ENCODE data around the gene ADCY5.

ADCY5 gene

DNA sequence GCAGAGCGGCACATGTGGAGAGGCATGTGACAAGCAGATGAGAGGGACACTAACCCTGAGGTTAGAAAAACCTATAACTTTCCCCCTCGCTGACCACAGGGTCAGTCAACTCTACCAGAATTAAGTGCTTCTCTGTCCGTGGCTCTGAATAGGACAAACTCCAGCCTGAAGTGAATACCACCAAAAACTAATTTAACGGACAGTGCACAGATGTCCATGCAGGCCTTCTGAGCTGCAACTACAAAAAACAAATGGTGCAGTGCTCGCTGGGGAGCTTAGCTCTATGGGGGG, 59.3 kb downstream of the ADCY5 start:
- Histone ChIP-seq H3K27me3 (ENCODE audit: low read depth, low read length) (no peaks in the 10 kb centered on the region), H3K4me1 (ENCODE audit: control insufficient read depth in 1 of 2, insufficient read depth in 2 of 2, low read length in 2 of 2) (peaks cover 16 to 62% of the 10 kb centered on the region in 2 donors), H3K9me3 (ENCODE audit: control insufficient read depth in 1 of 2, low read length in 2 of 2) (no peaks in the 10 kb centered on the region), H3K36me3 (ENCODE audit: control insufficient read depth in 1 of 2, insufficient read depth in 2 of 2, low read length in 2 of 2) (no peaks in the 10 kb centered on the region), H3K27ac (ENCODE audit: low read length) (peak overlapping the region; percentile 60), H3K4me3 (ENCODE audit: low read depth in 1 of 2, low read length in 2 of 2) (no peak overlapping the region)

DNA sequence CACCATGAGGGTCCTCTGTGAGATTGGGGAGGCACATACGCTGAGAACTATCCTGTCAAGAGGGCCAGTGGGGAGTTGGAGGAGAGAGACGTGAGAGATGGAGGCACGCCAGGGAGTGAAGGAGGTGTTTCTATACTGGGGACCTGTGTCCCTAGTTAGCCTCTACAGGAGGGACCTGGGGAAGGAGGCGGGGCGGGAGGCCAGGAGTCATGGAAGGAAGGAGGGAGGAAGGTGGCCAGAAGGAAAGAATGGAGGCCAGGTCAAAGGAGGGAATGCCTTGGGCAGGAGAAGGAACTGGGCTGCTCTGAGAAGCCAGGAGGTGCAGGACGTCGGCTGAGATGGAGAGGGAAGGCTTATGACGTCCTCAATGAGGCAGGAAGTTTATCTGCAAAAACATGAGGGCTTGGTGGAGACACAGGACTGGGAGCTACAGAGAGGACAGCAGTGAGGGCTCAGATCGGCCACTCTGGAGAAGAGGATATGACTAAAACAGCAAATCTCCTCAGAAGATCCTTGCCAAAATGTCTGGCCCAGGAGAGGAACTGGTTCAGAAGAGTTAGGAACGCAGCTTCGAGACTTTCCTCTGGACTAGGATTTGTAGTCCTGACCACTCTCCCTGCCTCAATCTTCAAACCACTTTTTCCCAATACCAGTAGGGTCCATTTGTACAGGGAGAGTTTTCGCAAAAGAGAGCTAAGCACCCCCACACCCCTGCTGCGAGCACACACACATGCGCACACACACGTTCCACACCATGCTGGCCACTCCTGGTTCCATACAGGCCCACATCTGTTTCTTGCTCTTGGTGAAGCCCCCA, 59.9 kb downstream of the ADCY5 start:
- peaks cover 16 to 63% of the 10 kb centered on the region in 2 donors for H3K4me1 ChIP-seq (ENCODE audit: control insufficient read depth in 1 of 2, insufficient read depth in 2 of 2, low read length in 2 of 2)
- no peaks in the 10 kb centered on the region for H3K9me3 ChIP-seq (ENCODE audit: control insufficient read depth in 1 of 2, low read length in 2 of 2)
- peak overlapping the region; percentile 60 for H3K27ac ChIP-seq (ENCODE audit: low read length)
- H3K27me3 ChIP-seq (ENCODE audit: low read depth, low read length), result no peaks in the 10 kb centered on the region
- no peaks in the 10 kb centered on the region for H3K36me3 ChIP-seq (ENCODE audit: control insufficient read depth in 1 of 2, insufficient read depth in 2 of 2, low read length in 2 of 2)
- H3K4me3 ChIP-seq (ENCODE audit: low read depth in 1 of 2, low read length in 2 of 2), result no peak overlapping the region

DNA sequence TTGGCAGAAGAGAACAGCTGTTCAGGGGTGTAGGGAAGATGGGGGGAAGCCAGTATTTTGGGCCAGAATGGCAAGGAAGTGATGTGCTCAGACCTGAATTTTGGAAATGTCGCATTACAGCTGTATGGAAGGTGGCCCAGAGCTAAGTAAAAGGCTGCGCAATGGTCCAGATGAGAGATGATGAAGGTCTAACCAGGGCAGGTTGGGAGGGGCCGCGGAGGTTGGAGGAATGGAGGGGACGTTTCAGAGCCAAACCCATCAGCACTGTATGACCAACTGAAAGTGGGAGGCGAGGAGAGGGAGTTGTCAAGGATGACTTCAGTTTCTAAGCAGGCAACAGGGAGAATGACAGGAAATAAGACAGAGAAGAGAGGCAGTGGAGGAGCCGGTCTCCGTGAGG, 60.8 kb downstream of the ADCY5 start:
- Histone ChIP-seq H3K27ac (ENCODE audit: low read length) (peak overlapping the region; percentile 60), H3K27me3 (ENCODE audit: low read depth, low read length) (no peaks in the 10 kb centered on the region), H3K4me1 (ENCODE audit: control insufficient read depth in 1 of 2, insufficient read depth in 2 of 2, low read length in 2 of 2) (peaks cover 16 to 72% of the 10 kb centered on the region in 2 donors), H3K4me3 (ENCODE audit: low read depth in 1 of 2, low read length in 2 of 2) (no peak overlapping the region), H3K36me3 (ENCODE audit: control insufficient read depth in 1 of 2, insufficient read depth in 2 of 2, low read length in 2 of 2) (no peaks in the 10 kb centered on the region), H3K9me3 (ENCODE audit: control insufficient read depth in 1 of 2, low read length in 2 of 2) (no peaks in the 10 kb centered on the region)

DNA sequence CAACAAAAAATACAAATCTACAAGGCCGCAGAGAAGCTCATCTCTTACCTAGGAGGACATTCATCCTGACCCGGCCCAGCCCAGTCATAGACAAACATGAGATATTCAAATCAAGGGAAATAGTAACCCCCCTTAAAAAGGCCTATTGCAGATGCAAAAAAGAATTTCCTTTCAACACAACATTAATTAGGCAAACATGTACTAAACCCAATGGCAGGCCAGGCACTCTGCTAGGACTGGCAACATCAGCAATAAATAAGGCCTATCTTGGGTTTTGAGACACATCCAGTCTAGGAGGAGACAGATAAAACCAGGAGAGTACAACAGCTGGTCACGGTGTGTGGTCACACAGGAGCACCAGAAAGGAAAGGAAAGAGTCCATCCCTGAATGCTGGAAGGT, 61.4 kb downstream of the ADCY5 start:
- peaks cover 16 to 72% of the 10 kb centered on the region in 2 donors for H3K4me1 ChIP-seq (ENCODE audit: control insufficient read depth in 1 of 2, insufficient read depth in 2 of 2, low read length in 2 of 2)
- H3K27me3 ChIP-seq (ENCODE audit: low read depth, low read length), result no peaks in the 10 kb centered on the region
- H3K9me3 ChIP-seq (ENCODE audit: control insufficient read depth in 1 of 2, low read length in 2 of 2), result no peaks in the 10 kb centered on the region
- H3K36me3 ChIP-seq (ENCODE audit: control insufficient read depth in 1 of 2, insufficient read depth in 2 of 2, low read length in 2 of 2), result no peaks in the 10 kb centered on the region
- no peak overlapping the region for H3K4me3 ChIP-seq (ENCODE audit: low read depth in 1 of 2, low read length in 2 of 2)
- H3K27ac ChIP-seq (ENCODE audit: low read length), result peak overlapping the region; percentile 60

DNA sequence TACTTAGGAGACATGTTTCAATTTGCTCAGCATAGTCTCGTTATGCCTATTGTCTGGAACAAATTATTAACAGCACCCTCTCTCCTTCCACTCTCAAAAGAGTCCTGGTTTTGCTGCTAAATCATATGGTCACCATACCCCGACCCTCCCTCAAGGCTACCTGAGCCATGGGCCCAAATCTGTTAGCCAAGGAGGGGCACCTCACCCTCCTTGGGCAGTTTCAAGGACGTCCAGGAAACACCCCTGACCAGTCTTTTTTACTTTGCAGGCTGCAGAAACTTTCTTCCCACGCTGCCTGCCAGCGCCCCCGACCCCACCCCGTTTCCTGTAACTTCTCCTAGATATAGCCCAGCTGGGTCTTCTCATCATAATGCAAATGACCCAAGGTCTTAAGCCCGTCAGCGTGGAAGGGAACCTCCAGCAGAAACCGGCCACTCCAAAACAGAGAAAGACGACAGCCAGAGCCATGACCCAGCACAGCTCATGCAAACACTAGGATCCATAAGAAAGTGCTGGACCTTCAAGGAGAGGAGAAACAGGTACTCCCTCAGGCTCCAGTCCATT, 62.3 kb downstream of the ADCY5 start:
- Histone ChIP-seq H3K4me3 (ENCODE audit: low read depth in 1 of 2, low read length in 2 of 2) (no peak overlapping the region), H3K27me3 (ENCODE audit: low read depth, low read length) (no peaks in the 10 kb centered on the region), H3K9me3 (ENCODE audit: control insufficient read depth in 1 of 2, low read length in 2 of 2) (no peaks in the 10 kb centered on the region), H3K36me3 (ENCODE audit: control insufficient read depth in 1 of 2, insufficient read depth in 2 of 2, low read length in 2 of 2) (no peaks in the 10 kb centered on the region), H3K4me1 (ENCODE audit: control insufficient read depth in 1 of 2, insufficient read depth in 2 of 2, low read length in 2 of 2) (peaks cover 16 to 69% of the 10 kb centered on the region in 2 donors), H3K27ac (ENCODE audit: low read length) (peak overlapping the region; percentile 84)

DNA sequence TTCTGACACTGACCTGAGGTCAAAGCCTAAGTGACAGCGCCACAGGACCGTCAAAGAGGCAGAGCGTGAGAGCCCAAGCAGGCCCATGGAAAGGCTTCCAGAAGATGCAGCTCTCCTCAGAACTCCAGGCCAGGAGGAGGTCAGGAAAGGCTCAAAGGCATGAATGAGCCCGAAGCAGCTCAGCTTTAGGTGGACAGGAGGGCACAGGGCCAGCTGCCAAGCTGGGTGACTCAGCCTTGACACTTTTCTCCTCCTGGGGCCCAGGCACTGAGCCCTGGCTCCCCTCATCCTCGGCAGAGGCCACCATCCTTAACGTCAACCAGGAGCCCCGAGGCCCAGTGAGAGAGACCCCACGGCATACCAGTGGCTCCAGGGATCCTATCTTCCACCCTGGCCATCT, 62.9 kb downstream of the ADCY5 start:
- H3K9me3 ChIP-seq (ENCODE audit: control insufficient read depth in 1 of 2, low read length in 2 of 2), result no peaks in the 10 kb centered on the region
- H3K27me3 ChIP-seq (ENCODE audit: low read depth, low read length), result no peaks in the 10 kb centered on the region
- H3K36me3 ChIP-seq (ENCODE audit: control insufficient read depth in 1 of 2, insufficient read depth in 2 of 2, low read length in 2 of 2), result no peaks in the 10 kb centered on the region
- H3K27ac ChIP-seq (ENCODE audit: low read length), result peak overlapping the region; percentile 84
- no peak overlapping the region for H3K4me3 ChIP-seq (ENCODE audit: low read depth in 1 of 2, low read length in 2 of 2)
- peaks cover 16 to 63% of the 10 kb centered on the region in 2 donors for H3K4me1 ChIP-seq (ENCODE audit: control insufficient read depth in 1 of 2, insufficient read depth in 2 of 2, low read length in 2 of 2)

DNA sequence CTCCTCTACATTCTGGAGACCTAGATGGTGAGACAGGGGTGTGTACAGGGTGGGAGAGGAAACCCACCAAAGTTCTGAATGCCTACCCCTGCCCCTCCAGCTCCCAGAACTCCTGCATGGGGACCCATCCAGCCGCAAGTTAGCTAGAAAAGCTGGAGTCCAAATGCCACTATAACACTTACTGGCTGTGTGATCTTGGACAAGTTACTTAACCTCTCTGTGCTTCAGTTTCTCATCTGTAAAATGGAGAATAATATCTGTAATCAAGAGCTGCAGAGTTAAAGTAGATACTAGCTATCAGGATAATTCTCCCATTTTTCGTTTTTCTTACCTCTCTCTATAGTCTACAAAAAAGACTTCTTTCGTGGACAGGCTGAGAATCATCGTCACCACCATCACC, 63.4 kb downstream of the ADCY5 start:
- H3K27me3 ChIP-seq (ENCODE audit: low read depth, low read length), result no peaks in the 10 kb centered on the region
- H3K4me1 ChIP-seq (ENCODE audit: control insufficient read depth in 1 of 2, insufficient read depth in 2 of 2, low read length in 2 of 2), result peaks cover 16 to 60% of the 10 kb centered on the region in 2 donors

DNA sequence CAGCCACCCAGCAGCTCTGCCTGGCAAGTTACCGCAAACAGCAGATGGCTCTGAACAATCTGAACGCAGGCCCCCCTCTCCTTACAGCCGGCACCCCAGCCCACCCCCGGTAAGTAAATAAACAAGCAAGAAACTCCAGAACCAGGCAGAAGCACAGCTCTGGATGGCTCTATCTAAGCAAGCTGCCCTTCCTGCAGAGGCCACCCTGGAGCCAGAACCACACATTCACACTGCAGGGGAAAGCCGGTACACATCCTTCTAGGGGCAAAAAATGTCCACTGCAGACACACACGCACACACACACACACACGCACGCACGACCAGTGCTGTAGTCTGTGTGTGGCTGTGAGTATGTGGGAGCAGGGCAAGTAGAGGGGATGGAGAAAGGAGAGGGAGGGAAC, 63.9 kb downstream of the ADCY5 start:
- no peak overlapping the region for H3K4me3 ChIP-seq (ENCODE audit: low read depth in 1 of 2, low read length in 2 of 2)
- no peaks in the 10 kb centered on the region for H3K9me3 ChIP-seq (ENCODE audit: control insufficient read depth in 1 of 2, low read length in 2 of 2)
- no peaks in the 10 kb centered on the region for H3K36me3 ChIP-seq (ENCODE audit: control insufficient read depth in 1 of 2, insufficient read depth in 2 of 2, low read length in 2 of 2)
- H3K27me3 ChIP-seq (ENCODE audit: low read depth, low read length), result no peaks in the 10 kb centered on the region
- H3K4me1 ChIP-seq (ENCODE audit: control insufficient read depth in 1 of 2, insufficient read depth in 2 of 2, low read length in 2 of 2), result peaks cover 16 to 60% of the 10 kb centered on the region in 2 donors
- H3K27ac ChIP-seq (ENCODE audit: low read length), result peak overlapping the region; percentile 84

More for the DNA sequence above, 63.4 kb downstream of the ADCY5 start:
- Histone ChIP-seq H3K27ac (ENCODE audit: low read length) (peak overlapping the region; percentile 84), H3K4me3 (ENCODE audit: low read depth in 1 of 2, low read length in 2 of 2) (no peak overlapping the region), H3K9me3 (ENCODE audit: control insufficient read depth in 1 of 2, low read length in 2 of 2) (no peaks in the 10 kb centered on the region), H3K36me3 (ENCODE audit: control insufficient read depth in 1 of 2, insufficient read depth in 2 of 2, low read length in 2 of 2) (no peaks in the 10 kb centered on the region)

DNA sequence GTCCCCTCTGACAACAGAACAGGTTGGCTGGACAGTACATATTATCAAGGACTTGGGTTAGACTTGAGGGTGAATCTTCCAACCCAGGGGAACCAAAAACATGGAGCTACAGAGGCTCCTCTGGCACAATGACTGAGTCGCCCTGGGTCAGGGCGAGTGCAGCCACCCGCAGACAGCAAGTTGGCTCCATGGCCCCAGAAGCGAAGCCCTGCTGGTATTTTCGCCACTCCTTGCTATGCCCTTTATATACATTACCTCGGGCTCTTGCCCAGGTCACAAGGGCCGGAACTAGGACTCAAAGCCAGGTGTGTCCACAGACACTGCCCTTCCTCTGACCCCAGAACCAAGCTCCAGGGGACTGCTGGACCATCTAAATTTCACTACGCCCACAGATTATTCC, 64.6 kb downstream of the ADCY5 start:
- Histone ChIP-seq H3K27me3 (ENCODE audit: low read depth, low read length) (no peaks in the 10 kb centered on the region), H3K4me3 (ENCODE audit: low read depth in 1 of 2, low read length in 2 of 2) (no peak overlapping the region), H3K27ac (ENCODE audit: low read length) (peak overlapping the region; percentile 84), H3K4me1 (ENCODE audit: control insufficient read depth in 1 of 2, insufficient read depth in 2 of 2, low read length in 2 of 2) (peaks cover 12 to 59% of the 10 kb centered on the region in 2 donors), H3K36me3 (ENCODE audit: control insufficient read depth in 1 of 2, insufficient read depth in 2 of 2, low read length in 2 of 2) (no peaks in the 10 kb centered on the region), H3K9me3 (ENCODE audit: control insufficient read depth in 1 of 2, low read length in 2 of 2) (no peaks in the 10 kb centered on the region)

DNA sequence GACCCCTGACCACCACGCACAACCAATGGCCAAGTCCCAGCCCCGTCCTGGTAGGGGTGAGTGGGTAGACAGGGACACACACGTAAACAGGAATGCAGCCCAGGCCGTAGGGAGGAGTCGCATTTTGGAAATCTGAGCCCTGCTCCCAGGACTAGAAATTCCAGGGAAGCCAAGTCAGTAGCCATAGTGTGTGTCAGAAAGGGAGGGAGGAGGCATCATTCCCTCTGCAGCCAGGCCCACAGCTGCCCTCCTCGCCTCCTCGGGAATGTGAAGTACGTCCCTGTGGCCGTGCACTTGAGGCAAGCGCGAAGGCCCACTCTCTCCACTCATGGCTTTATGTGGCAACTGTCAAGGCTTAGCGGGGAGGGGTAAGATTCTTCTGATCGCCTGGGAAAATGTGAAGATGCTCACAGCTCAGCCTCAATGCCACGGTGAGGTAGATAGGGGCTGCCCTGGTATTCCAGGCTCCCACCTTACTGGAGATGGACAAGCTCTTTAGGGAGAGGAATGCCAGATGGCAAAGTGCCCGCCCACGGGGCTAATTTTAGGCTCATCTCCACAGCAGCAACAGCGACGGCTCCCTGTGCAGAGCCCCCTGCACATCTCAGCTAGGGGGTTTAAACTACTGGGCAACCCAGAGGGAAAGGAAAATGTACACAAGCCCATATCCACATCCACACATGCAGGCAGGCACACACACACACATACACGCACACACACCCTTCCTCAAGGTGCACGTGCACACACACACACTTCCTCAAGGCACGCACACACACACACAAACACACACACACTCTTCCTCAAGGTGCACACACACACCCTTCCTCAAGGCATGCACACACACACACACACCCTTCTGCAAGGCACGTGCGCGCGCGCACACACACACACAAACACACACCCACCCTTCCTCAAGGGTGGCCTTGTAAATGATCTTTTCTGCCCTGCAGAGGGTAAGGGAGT, 65.5 kb downstream of the ADCY5 start:
- Histone ChIP-seq H3K9me3 (ENCODE audit: control insufficient read depth in 1 of 2, low read length in 2 of 2) (no peaks in the 10 kb centered on the region), H3K27ac (ENCODE audit: low read length) (peak overlapping the region; percentile 84), H3K4me3 (ENCODE audit: low read depth in 1 of 2, low read length in 2 of 2) (no peak overlapping the region), H3K27me3 (ENCODE audit: low read depth, low read length) (no peaks in the 10 kb centered on the region), H3K36me3 (ENCODE audit: control insufficient read depth in 1 of 2, insufficient read depth in 2 of 2, low read length in 2 of 2) (no peaks in the 10 kb centered on the region), H3K4me1 (ENCODE audit: control insufficient read depth in 1 of 2, insufficient read depth in 2 of 2, low read length in 2 of 2) (peaks cover 6 to 52% of the 10 kb centered on the region in 2 donors)

DNA sequence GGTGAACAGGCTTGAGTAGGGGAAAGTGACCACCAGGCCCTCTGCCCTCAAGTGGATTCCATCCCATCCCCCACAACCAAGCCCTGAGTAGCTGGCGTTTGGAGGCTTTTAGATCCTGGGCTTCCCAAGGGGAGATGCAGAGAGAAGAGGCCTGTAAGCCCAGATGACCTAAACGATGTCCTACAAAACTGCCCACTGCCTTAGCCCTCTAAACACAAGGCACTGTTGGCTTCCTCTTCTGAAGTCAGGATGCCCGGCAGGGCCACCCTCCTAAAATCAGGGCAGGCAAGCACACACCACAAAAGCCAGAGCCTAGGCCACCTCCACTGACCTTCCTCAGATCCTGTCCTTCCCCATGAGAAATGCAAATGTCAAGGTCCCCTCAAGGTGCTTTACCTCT, 68.6 kb downstream of the ADCY5 start:
- H3K4me1 ChIP-seq (ENCODE audit: control insufficient read depth in 1 of 2, insufficient read depth in 2 of 2, low read length in 2 of 2), result peaks cover 0 to 46% of the 10 kb centered on the region in 2 donors
- peak overlapping the region; percentile 23 for H3K27ac ChIP-seq (ENCODE audit: low read length)
- no peaks in the 10 kb centered on the region for H3K9me3 ChIP-seq (ENCODE audit: control insufficient read depth in 1 of 2, low read length in 2 of 2)
- no peak overlapping the region for H3K4me3 ChIP-seq (ENCODE audit: low read depth in 1 of 2, low read length in 2 of 2)
- H3K27me3 ChIP-seq (ENCODE audit: low read depth, low read length), result no peaks in the 10 kb centered on the region
- no peaks in the 10 kb centered on the region for H3K36me3 ChIP-seq (ENCODE audit: control insufficient read depth in 1 of 2, insufficient read depth in 2 of 2, low read length in 2 of 2)

All from muscle layer of duodenum (tissue), 2 donors.